ENCODE measurements around the gene FBXO28. TPM values are rescaled to one million over a fixed set of nuclear protein-coding genes. Genes with fewer than 3 reads are reported as not detected.

FBXO28 gene
- total and polyA plus RNA-seq, 7 donors = 10.2 to 32.7 (median 21.9) TPM

GRCh38 chr1:224181453-224181810 lies 67.5 kb downstream of the FBXO28 start:
- TF ChIP-seq POLR2AphosphoS5 (IDR thresholded peaks at IDR 0.05) (no peak), CTCF (IDR thresholded peaks at IDR 0.05) (no peak)
- Histone ChIP-seq H3K9me3 (no peaks in the 10 kb centered on the region), H3K36me3 (no peaks in the 10 kb centered on the region), H3K27me3 (no peaks in the 10 kb centered on the region), H3K4me1 (peaks cover 0 to 36% (median 32%) of the 10 kb centered on the region in 4 donors), H3K4me3 (no peak overlapping the region), H3K27ac (no peak overlapping the region)
- DNase-seq = no peak
- intact Hi-C loops (cut with DNase I) = loop anchor here (5.0 to 10.0 kb wide), 3 partner anchors 69 to 273 kb away; partner anchors contain the start of genes FBXO28 and NVL
- WGBS, 2 donors = 96% methylated on average over 4 of the region's 4 CpGs

GRCh38 chr1:224182057-224182865 lies 68.3 kb downstream of the FBXO28 start:
- H3K4me3 ChIP-seq = peak overlapping the region; percentile 77 to 99 (median 88)
- TF ChIP-seq EP300 (IDR thresholded peaks at IDR 0.05) (no peak), POLR2A (IDR thresholded peaks at IDR 0.05) (no peak), CTCF (IDR thresholded peaks at IDR 0.05) (no peak), POLR2AphosphoS5 (IDR thresholded peaks at IDR 0.05) (no peak)
- no peak for DNase-seq
- no peaks in the 10 kb centered on the region for H3K27me3 ChIP-seq
- intact Hi-C loops (cut with DNase I) = loop anchor here (2.0 to 10.0 kb wide), 4 partner anchors 43 to 273 kb away; partner anchors contain the start of genes FBXO28 and NVL
- H3K4me1 ChIP-seq = peaks cover 0 to 43% (median 38%) of the 10 kb centered on the region in 4 donors
- H3K36me3 ChIP-seq = no peaks in the 10 kb centered on the region
- peak overlapping the region; percentile 95 to 99 (median 97) for H3K27ac ChIP-seq
- no peaks in the 10 kb centered on the region for H3K9me3 ChIP-seq
- WGBS, 2 donors = 24 to 41% methylated on average over 22 of the region's 22 CpGs

GRCh38 chr1:224182866-224183590 lies 69.1 kb downstream of the FBXO28 start, which contains the start of gene DEGS1:
Gene DEGS1 (plus strand): TSS chr1:224183240. CDS start chr1:224183337, 97 bp downstream.
- H3K36me3 ChIP-seq = peaks cover 0 to 5% (median 0%) of the 10 kb centered on the region in 4 donors
- intact Hi-C loops (cut with DNase I) = loop anchor here (2.0 to 10.0 kb wide), 4 partner anchors 42 to 272 kb away; partner anchors contain the start of genes FBXO28 and NVL
- H3K4me3 ChIP-seq = peak within 1 kb of the TSS; percentile 77 to 99 (median 88)
- 0% methylated on average over 94 of the region's 94 CpGs for WGBS, 2 donors
- peak; percentile 94 for DNase-seq
- peaks cover 0 to 47% (median 39%) of the 10 kb centered on the region in 4 donors for H3K4me1 ChIP-seq
- no peaks in the 10 kb centered on the region for H3K9me3 ChIP-seq
- peak within 1 kb of the TSS; percentile 95 to 99 (median 97) for H3K27ac ChIP-seq
- H3K27me3 ChIP-seq = no peaks in the 10 kb centered on the region
- peak; percentile 91 to 96 (median 95) for TF ChIP-seq POLR2AphosphoS5 (IDR thresholded peaks at IDR 0.05)
- TF ChIP-seq CTCF (IDR thresholded peaks at IDR 0.05) = no peak
- TF ChIP-seq EP300 (IDR thresholded peaks at IDR 0.05) = no peak
- peak; percentile 65 to 70 for TF ChIP-seq POLR2A (IDR thresholded peaks at IDR 0.05)

- peaks cover 0 to 47% (median 39%) of the 10 kb centered on the region in 4 donors for H3K4me1 ChIP-seq
- peak in 1 of 2 donors; percentile 19 for TF ChIP-seq POLR2A (IDR thresholded peaks at IDR 0.05)
- TF ChIP-seq EP300 (IDR thresholded peaks at IDR 0.05) = no peak
- no peak for TF ChIP-seq CTCF (IDR thresholded peaks at IDR 0.05)
- peak; percentile 75 for DNase-seq
- peak overlapping the region; percentile 77 to 99 (median 88) for H3K4me3 ChIP-seq
- H3K9me3 ChIP-seq = no peaks in the 10 kb centered on the region
- peaks cover 0 to 9% (median 0%) of the 10 kb centered on the region in 4 donors for H3K36me3 ChIP-seq
- intact Hi-C loops (cut with DNase I) = loop anchor here (2.0 to 10.0 kb wide), 4 partner anchors 41 to 271 kb away; partner anchors contain the start of genes FBXO28 and NVL
- 3 to 6% methylated on average over 53 of the region's 53 CpGs for WGBS, 2 donors
- no peaks in the 10 kb centered on the region for H3K27me3 ChIP-seq
- peak overlapping the region; percentile 95 to 99 (median 97) for H3K27ac ChIP-seq
Observed at GRCh38 chr1:224183591-224184312, 69.8 kb downstream of the FBXO28 start.

Measured in sigmoid colon (tissue), 7 donors.